Left lung (tissue), 10 donors: ENCODE results near the gene SUCNR1. TPM values are rescaled to one million over a fixed set of nuclear protein-coding genes. Genes with fewer than 3 reads are reported as not detected.

Experiments used
- ATAC-seq: fragments of 200-7000 bp; cut with Tn5 transposase; one replicate; pipeline ENCODE4 v1.9.1; 2020; ENCODE audit warnings: moderate library complexity
- DNase-seq, 4 donors: peaks; one replicate each; pipeline ENCODE4 v3.0.0-alpha.2; 2013 to 2020
- H3K27ac ChIP-seq, 2 donors: fragments of 200-600 bp; sonication (generic) in 1 of 2; one replicate each; pipeline versions ENCODE4 v1.5.0 to v1.8.0; 2020 to 2021
- H3K27me3 ChIP-seq, 2 donors: fragments of 200-600 bp; sonication (generic) in 1 of 2; one replicate each; pipeline versions ENCODE4 v1.5.0 to v1.8.0; 2020 to 2021
- H3K36me3 ChIP-seq, 2 donors: fragments of 200-600 bp; sonication (generic) in 1 of 2; one replicate each; pipeline versions ENCODE4 v1.5.0 to v1.8.0; 2020 to 2021
- H3K4me1 ChIP-seq, 2 donors: fragments of 200-600 bp; one replicate each; pipeline ENCODE4 v1.8.0; 2021
- H3K4me3 ChIP-seq, 2 donors: fragments of 200-600 bp; sonication (generic) in 1 of 2; one replicate each; pipeline versions ENCODE4 v1.5.0 to v1.8.0; 2020 to 2021; ENCODE audit warnings: mild to moderate bottlenecking in 1 of 2
- H3K9me3 ChIP-seq, 2 donors: fragments of 200-600 bp; sonication (generic) in 1 of 2; one replicate each; pipeline versions ENCODE4 v1.5.0 to v1.8.0; 2020 to 2021
- CTCF ChIP-seq, 2 donors: fragments of 200-600 bp; sonication (generic) in 1 of 2; IDR thresholded peaks; one replicate each; pipeline versions ENCODE4 v1.5.0 to v1.8.0; 2021; ENCODE audit warnings: antibody characterized with exemption in 2 of 2
- intact Hi-C, 2 donors: fragments of 100-400 bp; cut with DNase I; formaldehyde crosslinking; loops; one replicate each; pipeline versions ENCODE4 v1.11.2 to v1.14.2; 2022
- polyA plus RNA-seq, 6 donors: library from polyadenylated mRNA; unstranded; fragments of 120-200 nt; gene quantifications; one replicate each; pipeline ENCODE4 v1.2.1, GENCODE V29; 2013; ENCODE audit not compliant: insufficient read length in 6 of 6
- total RNA-seq, 2 donors: library from RNA; stranded (reverse); fragmentation: NEBNext Ultra II Directional; extraction: Animal tissue kit (Norgen Biotek cat#: 25700); gene quantifications; one replicate each; pipeline ENCODE4 v1.2.1, GENCODE V29; 2021
- donor health status: DM: no; HTN: yes; CAD: no.
- donor health status: DM: no; HTN: no; CAD: no.

The SUCNR1 gene
- total and polyA plus RNA-seq, 8 donors = 0.04 to 4.8 (median 0.21) TPM

GRCh38 chr3:151877269-151877668, 3.8 kb downstream of the SUCNR1 start:
- intact Hi-C loops = no loop called here
- DNase-seq (no peak), ATAC-seq (no peak)
- Histone ChIP-seq H3K4me1 (peaks cover 0 to 23% of the 10 kb centered on the region in 2 donors), H3K36me3 (no peaks in the 10 kb centered on the region), H3K27ac (peak overlapping the region in 1 of 2 donors; percentile 76), H3K4me3 (no peak overlapping the region), H3K9me3 (no peaks in the 10 kb centered on the region), H3K27me3 (no peaks in the 10 kb centered on the region)
- TF ChIP-seq CTCF (IDR thresholded peaks at IDR 0.05) = no peak

GRCh38 chr3:151878465-151878864, 5.0 kb downstream of the SUCNR1 start:
- Histone ChIP-seq H3K4me3 (no peak overlapping the region), H3K36me3 (no peaks in the 10 kb centered on the region), H3K27ac (no peak overlapping the region), H3K27me3 (no peaks in the 10 kb centered on the region), H3K4me1 (peaks cover 0 to 11% of the 10 kb centered on the region in 2 donors), H3K9me3 (no peaks in the 10 kb centered on the region)
- no peak for ATAC-seq
- intact Hi-C loops = no loop called here
- no peak for DNase-seq
- TF ChIP-seq CTCF (IDR thresholded peaks at IDR 0.05) = no peak

- Histone ChIP-seq H3K27me3 (no peaks in the 10 kb centered on the region), H3K4me3 (no peak overlapping the region), H3K4me1 (peaks cover 0 to 9% of the 10 kb centered on the region in 2 donors), H3K27ac (no peak overlapping the region), H3K36me3 (no peaks in the 10 kb centered on the region), H3K9me3 (no peaks in the 10 kb centered on the region)
- DNase-seq (no peak), ATAC-seq (no peak)
- no peak for TF ChIP-seq CTCF (IDR thresholded peaks at IDR 0.05)
- intact Hi-C loops = no loop called here
These were observed 5.6 kb downstream of the SUCNR1 start for GRCh38 chr3:151879037-151879436.

- Histone ChIP-seq H3K27ac (no peak overlapping the region), H3K4me3 (no peak overlapping the region), H3K36me3 (no peaks in the 10 kb centered on the region), H3K4me1 (peaks cover 0 to 6% of the 10 kb centered on the region in 2 donors), H3K27me3 (no peaks in the 10 kb centered on the region), H3K9me3 (peaks cover 0 to 6% of the 10 kb centered on the region in 2 donors)
- DNase-seq (no peak), ATAC-seq (no peak)
- TF ChIP-seq CTCF (IDR thresholded peaks at IDR 0.05) = no peak
- intact Hi-C loops = no loop called here
These were observed 6.4 kb downstream of the SUCNR1 start for GRCh38 chr3:151879679-151880415.

- H3K36me3 ChIP-seq = no peaks in the 10 kb centered on the region
- DNase-seq = no peak
- H3K27me3 ChIP-seq = no peaks in the 10 kb centered on the region
- peaks cover 0 to 6% of the 10 kb centered on the region in 2 donors for H3K9me3 ChIP-seq
- intact Hi-C loops = no loop called here
- H3K4me1 ChIP-seq = peaks cover 0 to 3% of the 10 kb centered on the region in 2 donors
- TF ChIP-seq CTCF (IDR thresholded peaks at IDR 0.05) = no peak
- ATAC-seq = no peak
- H3K4me3 ChIP-seq = no peak overlapping the region
- H3K27ac ChIP-seq = no peak overlapping the region
These were observed 6.9 kb downstream of the SUCNR1 start for GRCh38 chr3:151880416-151880690.
